VCaP (cell line): ENCODE data around the gene CHRNB4.

ENCODE experiments used
- H3K27ac ChIP-seq: fragments of 450-650 bp; 2 replicates; pipeline ENCODE4 v1.5.1; 2017
- CTCF ChIP-seq: fragments of 450-650 bp; conservative IDR thresholded peaks from 2 replicates; pipeline ENCODE4 v1.5.1; 2017; ENCODE audit warnings: mild to moderate bottlenecking, moderate library complexity

CHRNB4 gene

GRCh38 chr15:78605680-78606079 is 35.3 kb downstream of the CHRNB4 start:
- no peak for TF ChIP-seq CTCF
- H3K27ac ChIP-seq = no peak overlapping the region

- TF ChIP-seq CTCF = no peak
- no peak overlapping the region for H3K27ac ChIP-seq
These were observed 35.8 kb downstream of the CHRNB4 start for GRCh38 chr15:78605201-78605600.

- TF ChIP-seq CTCF = no peak
- no peak overlapping the region; the same call in 1 of the 2 replicates for H3K27ac ChIP-seq
These were observed 36.6 kb downstream of the CHRNB4 start for GRCh38 chr15:78604420-78604819.

- TF ChIP-seq CTCF = no peak
- no peak overlapping the region for H3K27ac ChIP-seq
These were observed 37.5 kb downstream of the CHRNB4 start for GRCh38 chr15:78603467-78603866.

- TF ChIP-seq CTCF = no peak
- no peak overlapping the region for H3K27ac ChIP-seq
These were observed 41.8 kb downstream of the CHRNB4 start for GRCh38 chr15:78599189-78599588.

GRCh38 chr15:78598348-78598747 is 42.7 kb downstream of the CHRNB4 start:
- H3K27ac ChIP-seq = no peak overlapping the region
- no peak for TF ChIP-seq CTCF

GRCh38 chr15:78597583-78597982 is 43.4 kb downstream of the CHRNB4 start:
- no peak overlapping the region for H3K27ac ChIP-seq
- no peak for TF ChIP-seq CTCF

GRCh38 chr15:78574944-78575343 is 66.1 kb downstream of the CHRNB4 start:
- no peak for TF ChIP-seq CTCF
- H3K27ac ChIP-seq = no peak overlapping the region
